Heart left ventricle (tissue), 16 donors: Measurements from ENCODE around the gene LIN37. TPM values are rescaled to one million over a fixed set of nuclear protein-coding genes. Genes with fewer than 3 reads are reported as not detected.

ENCODE experiments used
- ATAC-seq, 4 donors: fragments of 200-7000 bp; cut with Tn5 transposase; one replicate each; pipeline ENCODE4 v1.9.1; 2020 to 2022; ENCODE audit warnings: moderate library complexity in 4 of 4, mild to moderate bottlenecking in 3 of 4, moderate number of reproducible peaks in 1 of 4
- DNase-seq, 5 donors: peaks; one replicate each; pipeline ENCODE4 v3.0.0-alpha.2; 2020
- H3K27ac ChIP-seq, 12 donors: fragments of 200-600 bp; sonication (generic) in 4 of 12; one replicate each; pipeline versions ENCODE4 v1.5.0 to v1.8.0; 2016 to 2022; ENCODE audit warnings: mild to moderate bottlenecking in 2 of 12
- H3K27me3 ChIP-seq, 9 donors: fragments of 200-600 bp; sonication (generic) in 2 of 9; one replicate each; pipeline versions ENCODE4 v1.5.1 to v1.8.0; 2016 to 2022; ENCODE audit warnings: mild to moderate bottlenecking in 3 of 9
- H3K36me3 ChIP-seq, 9 donors: fragments of 200-600 bp; sonication (generic) in 2 of 9; one replicate each; pipeline versions ENCODE4 v1.5.0 to v1.8.0; 2018 to 2022; ENCODE audit warnings: mild to moderate bottlenecking in 2 of 9
- H3K4me1 ChIP-seq, 12 donors: fragments of 200-600 bp; sonication (generic) in 4 of 12; one replicate each; pipeline versions ENCODE4 v1.5.0 to v1.8.0; 2016 to 2022; ENCODE audit warnings: mild to moderate bottlenecking in 3 of 12
- H3K4me3 ChIP-seq, 12 donors: fragments of 200-600 bp; sonication (generic) in 4 of 12; one replicate each; pipeline versions ENCODE4 v1.5.0 to v1.8.0; 2017 to 2022; ENCODE audit warnings: mild to moderate bottlenecking in 9 of 12, moderate library complexity in 4 of 12
- H3K9me3 ChIP-seq, 12 donors: fragments of 200-600 bp; sonication (generic) in 4 of 12; one replicate each; pipeline versions ENCODE4 v1.5.0 to v1.8.0; 2016 to 2022; ENCODE audit warnings: mild to moderate bottlenecking in 1 of 12
- POLR2A ChIP-seq, 2 donors: fragments of 450-650 bp; IDR thresholded peaks; one replicate each; pipeline ENCODE4 v1.6.1; 2017; ENCODE audit warnings: antibody characterized with exemption in 2 of 2, mild to moderate bottlenecking in 2 of 2, moderate library complexity in 2 of 2
- WGBS, 4 donors: extraction: QIAGEN DNeasy Blood & Tissue Kit in 2 of 4; methylation state at CpG; one replicate each; pipeline versions ENCODE4 v1.1.5 to v1.1.7; 2013 to 2018; 5-methylcytosine and 5-hydroxymethylcytosine counted together
- intact Hi-C, 10 donors: fragments of 100-400 bp; cut with DNase I; formaldehyde crosslinking; loops; one replicate each; pipeline versions ENCODE4 v1.11.1 to v1.14.2; 2022
- polyA plus RNA-seq, 2 donors: library from polyadenylated mRNA; stranded (reverse); fragments of 200-250 nt; gene quantifications; one replicate each; pipeline ENCODE4 v1.2.3, GENCODE V29; 2013
- total RNA-seq, 9 donors: library from RNA; depleted of rRNA in 2 of 9; stranded (reverse); fragments of >200 nt in 2 of 9; fragmentation: NEBNext Ultra II Directional in 3 of 9; extraction: Animal tissue kit (Norgen Biotek cat#: 25700) in 3 of 9; gene quantifications; one replicate each; pipeline versions ENCODE4 v1.1.0 to v1.2.4, GENCODE V29; 2016 to 2023
- TF ChIP-seq, protein P1 (sequence below), 12 donors: fragments of 200-600 bp; sonication (generic) in 4 of 12; IDR thresholded peaks; one replicate each; pipeline versions ENCODE4 v1.5.0 to v1.8.0; 2018 to 2022; ENCODE audit warnings: antibody characterized with exemption in 12 of 12, mild to moderate bottlenecking in 5 of 12
- donor health status: ischemic (EF 13 %, LVEDD 7.1; RV severe dilation, severe dysfunction).
- donor health status: healthy with polysubstance abuse.
- donor health status: DM: no; HTN: yes; CAD: no.
- donor health status: DM: no; HTN: no; CAD: no.
- donor health status: ischemic (EF 25% LVEDD 6.9; RV normal size, moderate dysfunction).
- donor health status: ischemic (EF 25% LVEDD 5.7; RV mildly dilated, moderate dysfunction).
- donor health status: healthy.
- donor health status: DM: yes; HTN: yes; CAD: no.
- donor health status: ischemic (EF 35%, LVEDD 5.7; RV mildly dilated, moderate dysfunction).
- donor health status: nonischemic (EF 11% LVEDD 7.7; RV severe dilation, severe dysfunction).
- donor health status: DM: yes; HTN: yes; CAD: no.
- donor health status: PGD.
- donor health status: ischemic (EF 29% LVEDD 5.4; RV normal size, mild dysfunction).
- donor health status: nonischemic (EF 23%, LVEDD 6.1; RV moderate dilation, normal function).

Gene LIN37
- total and polyA plus RNA-seq, 11 donors: 3.7 to 23.0 (median 7.8) TPM

DNA sequence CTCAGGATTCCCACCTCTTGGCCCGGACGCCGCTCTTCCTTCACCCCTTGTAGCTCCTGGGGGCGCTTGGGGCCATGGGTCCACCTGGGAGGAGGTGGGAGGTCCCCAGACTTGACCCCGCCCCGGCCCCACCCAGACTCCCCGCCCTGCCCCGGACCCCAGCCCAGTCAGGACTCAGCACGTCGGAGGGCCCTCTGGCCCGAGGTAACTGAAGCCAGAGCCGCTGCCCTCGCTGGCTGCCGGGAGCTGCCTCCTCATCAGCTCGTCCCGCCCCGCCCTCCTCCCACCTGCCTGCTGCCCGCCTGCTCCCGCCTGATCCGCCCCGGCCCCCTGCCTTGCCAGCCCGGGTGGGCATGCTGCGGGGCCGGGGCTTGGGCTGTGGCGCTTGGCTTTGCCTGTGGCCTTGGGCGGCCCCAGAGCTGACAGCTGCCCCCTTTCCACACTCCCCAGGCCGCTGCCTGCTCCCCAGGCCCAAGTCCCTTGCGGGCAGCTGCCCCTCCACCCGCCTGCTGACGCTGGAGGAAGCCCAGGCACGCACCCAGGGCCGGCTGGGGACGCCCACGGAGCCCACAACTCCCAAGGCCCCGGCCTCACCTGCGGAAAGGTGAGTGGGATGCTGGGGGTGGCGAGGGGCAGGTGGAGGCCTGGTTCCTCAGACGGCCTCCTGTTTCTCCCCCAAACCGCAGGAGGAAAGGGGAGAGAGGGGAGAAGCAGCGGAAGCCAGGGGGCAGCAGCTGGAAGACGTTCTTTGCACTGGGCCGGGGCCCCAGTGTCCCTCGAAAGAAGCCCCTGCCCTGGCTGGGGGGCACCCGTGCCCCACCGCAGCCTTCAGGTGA lies 36.3 kb downstream of the LIN37 start:
- H3K27me3 ChIP-seq: no peaks in the 10 kb centered on the region
- H3K9me3 ChIP-seq: no peaks in the 10 kb centered on the region
- intact Hi-C loops: loop anchor here in 1 of 10 donors (10.0 kb wide), 1 partner anchor 90 kb away; no protein-coding TSS in a partner anchor
- peaks cover 0 to 39% (median 12%) of the 10 kb centered on the region in 9 donors for H3K36me3 ChIP-seq
- WGBS, 4 donors: 84 to 89% (median 86%) methylated on average over 22 to 45 of the region's 45 CpGs
- no peaks in the 10 kb centered on the region for H3K4me1 ChIP-seq
- DNase-seq (no peak), ATAC-seq (no peak)
- no peak overlapping the region for H3K4me3 ChIP-seq
- no peak for TF ChIP-seq POLR2A (IDR thresholded peaks at IDR 0.05)
- TF ChIP-seq, protein P1, sequence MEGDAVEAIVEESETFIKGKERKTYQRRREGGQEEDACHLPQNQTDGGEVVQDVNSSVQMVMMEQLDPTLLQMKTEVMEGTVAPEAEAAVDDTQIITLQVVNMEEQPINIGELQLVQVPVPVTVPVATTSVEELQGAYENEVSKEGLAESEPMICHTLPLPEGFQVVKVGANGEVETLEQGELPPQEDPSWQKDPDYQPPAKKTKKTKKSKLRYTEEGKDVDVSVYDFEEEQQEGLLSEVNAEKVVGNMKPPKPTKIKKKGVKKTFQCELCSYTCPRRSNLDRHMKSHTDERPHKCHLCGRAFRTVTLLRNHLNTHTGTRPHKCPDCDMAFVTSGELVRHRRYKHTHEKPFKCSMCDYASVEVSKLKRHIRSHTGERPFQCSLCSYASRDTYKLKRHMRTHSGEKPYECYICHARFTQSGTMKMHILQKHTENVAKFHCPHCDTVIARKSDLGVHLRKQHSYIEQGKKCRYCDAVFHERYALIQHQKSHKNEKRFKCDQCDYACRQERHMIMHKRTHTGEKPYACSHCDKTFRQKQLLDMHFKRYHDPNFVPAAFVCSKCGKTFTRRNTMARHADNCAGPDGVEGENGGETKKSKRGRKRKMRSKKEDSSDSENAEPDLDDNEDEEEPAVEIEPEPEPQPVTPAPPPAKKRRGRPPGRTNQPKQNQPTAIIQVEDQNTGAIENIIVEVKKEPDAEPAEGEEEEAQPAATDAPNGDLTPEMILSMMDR (IDR thresholded peaks at IDR 0.05): no peak
- no peak overlapping the region for H3K27ac ChIP-seq

DNA sequence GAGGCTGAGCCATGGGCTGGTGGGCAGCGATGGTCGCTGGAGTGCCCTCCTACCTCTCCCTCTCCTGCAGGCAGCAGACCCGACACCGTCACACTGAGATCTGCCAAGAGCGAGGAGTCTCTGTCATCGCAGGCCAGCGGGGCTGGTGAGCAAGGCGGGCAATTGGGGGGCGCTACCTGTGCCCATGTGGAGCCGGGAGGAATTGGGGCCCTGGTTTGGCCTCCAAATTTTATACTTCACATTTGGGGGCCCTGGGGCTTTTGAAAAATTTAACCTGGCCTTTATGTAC lies 36.9 kb downstream of the LIN37 start:
- ATAC-seq (no peak), DNase-seq (no peak)
- TF ChIP-seq, protein P1 (IDR thresholded peaks at IDR 0.05): no peak
- no peak for TF ChIP-seq POLR2A (IDR thresholded peaks at IDR 0.05)
- H3K36me3 ChIP-seq: peaks cover 0 to 34% (median 12%) of the 10 kb centered on the region in 9 donors
- H3K9me3 ChIP-seq: no peaks in the 10 kb centered on the region
- H3K27ac ChIP-seq: no peak overlapping the region
- no peaks in the 10 kb centered on the region for H3K4me1 ChIP-seq
- intact Hi-C loops: loop anchor here in 1 of 10 donors (10.0 kb wide), 1 partner anchor 90 kb away; no protein-coding TSS in a partner anchor
- 87 to 100% (median 90%) methylated on average over 2 to 10 of the region's 10 CpGs for WGBS, 4 donors
- H3K27me3 ChIP-seq: no peaks in the 10 kb centered on the region
- H3K4me3 ChIP-seq: no peak overlapping the region

DNA sequence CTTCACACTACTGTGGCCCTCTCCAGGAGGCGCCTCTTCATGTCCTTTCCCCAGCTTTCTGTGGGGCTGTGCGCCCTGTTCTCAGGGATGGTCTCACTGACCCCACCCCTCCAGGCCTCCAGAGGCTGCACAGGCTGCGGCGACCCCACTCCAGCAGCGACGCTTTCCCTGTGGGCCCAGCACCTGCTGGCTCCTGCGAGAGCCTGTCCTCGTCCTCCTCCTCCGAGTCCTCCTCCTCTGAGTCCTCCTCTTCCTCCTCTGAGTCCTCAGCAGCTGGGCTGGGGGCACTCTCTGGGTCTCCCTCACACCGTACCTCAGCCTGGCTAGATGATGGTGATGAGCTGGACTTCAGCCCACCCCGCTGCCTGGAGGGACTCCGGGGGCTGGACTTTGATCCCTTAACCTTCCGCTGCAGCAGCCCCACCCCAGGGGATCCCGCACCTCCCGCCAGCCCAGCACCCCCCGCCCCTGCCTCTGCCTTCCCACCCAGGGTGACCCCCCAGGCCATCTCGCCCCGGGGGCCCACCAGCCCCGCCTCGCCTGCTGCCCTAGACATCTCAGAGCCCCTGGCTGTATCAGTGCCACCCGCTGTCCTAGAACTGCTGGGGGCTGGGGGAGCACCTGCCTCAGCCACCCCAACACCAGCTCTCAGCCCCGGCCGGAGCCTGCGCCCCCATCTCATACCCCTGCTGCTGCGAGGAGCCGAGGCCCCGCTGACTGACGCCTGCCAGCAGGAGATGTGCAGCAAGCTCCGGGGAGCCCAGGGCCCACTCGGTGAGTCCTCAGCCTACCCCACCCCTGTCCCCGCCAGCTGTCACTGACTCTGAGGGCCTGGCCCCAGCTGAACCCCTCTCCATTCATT lies 38.2 kb downstream of the LIN37 start:
- 88 to 93% (median 93%) methylated on average over 26 to 31 of the region's 31 CpGs for WGBS, 4 donors
- Histone ChIP-seq H3K27ac (no peak overlapping the region), H3K36me3 (peaks cover 0 to 21% (median 3%) of the 10 kb centered on the region in 9 donors), H3K27me3 (no peaks in the 10 kb centered on the region), H3K9me3 (no peaks in the 10 kb centered on the region), H3K4me1 (no peaks in the 10 kb centered on the region), H3K4me3 (no peak overlapping the region)
- intact Hi-C loops: loop anchor here in 1 of 10 donors (10.0 kb wide), 1 partner anchor 88 kb away; no protein-coding TSS in a partner anchor
- no peak for DNase-seq
- no peak for TF ChIP-seq POLR2A (IDR thresholded peaks at IDR 0.05)
- TF ChIP-seq, protein P1 (IDR thresholded peaks at IDR 0.05): no peak
- no peak for ATAC-seq
